Type B pancreatic cell (in vitro differentiated cells): Measurements from ENCODE around the gene ATPAF1. TPM values are rescaled to one million over a fixed set of nuclear protein-coding genes. Genes with fewer than 3 reads are reported as not detected.
"Not testable (repeated sequence)": the region's sequence is repeated elsewhere in the genome, so short reads cannot be mapped to it uniquely, and the experiment has no call there.

Experiments
- DNase-seq: peaks from one replicate; pipeline ENCODE4 v3.0.0; 2021; ENCODE audit warnings: mixed read lengths; ENCODE audit not compliant: unreplicated experiment; ENCODE audit errors: extremely low spot score
- H3K27ac Mint-ChIP-seq: 2 replicates; pipeline ENCODE4 v1.8.0; 2021; ENCODE audit warnings: mild to moderate bottlenecking, mixed read lengths
- H3K27me3 Mint-ChIP-seq: 2 replicates; pipeline ENCODE4 v1.8.0; 2021; ENCODE audit warnings: mixed read lengths
- H3K36me3 Mint-ChIP-seq: 2 replicates; pipeline ENCODE4 v1.8.0; 2021; ENCODE audit warnings: mixed read lengths
- H3K4me1 Mint-ChIP-seq: one replicate; pipeline ENCODE4 v1.8.0; 2021; ENCODE audit warnings: mixed read lengths; ENCODE audit not compliant: unreplicated experiment
- H3K4me3 Mint-ChIP-seq: 2 replicates; pipeline ENCODE4 v1.8.0; 2021; ENCODE audit warnings: mild to moderate bottlenecking, mixed read lengths
- H3K9me3 Mint-ChIP-seq: 2 replicates; pipeline ENCODE4 v1.8.0; 2021; ENCODE audit warnings: mixed read lengths
- total RNA-seq: library from RNA; stranded (reverse); gene quantifications from 2 replicates; pipeline ENCODE4 v1.2.1, GENCODE V29; 2021; ENCODE audit warnings: low replicate concordance
- TF ChIP-seq, protein P1 (sequence below): fragments of 200-600 bp; sonication (generic); conservative IDR thresholded peaks from 2 replicates; pipeline ENCODE4 v1.5.0; 2021; ENCODE audit warnings: antibody characterized with exemption, mild to moderate bottlenecking

The ATPAF1 gene
- total RNA-seq, 1 donor from 2014 or later: 55.7 TPM

DNA sequence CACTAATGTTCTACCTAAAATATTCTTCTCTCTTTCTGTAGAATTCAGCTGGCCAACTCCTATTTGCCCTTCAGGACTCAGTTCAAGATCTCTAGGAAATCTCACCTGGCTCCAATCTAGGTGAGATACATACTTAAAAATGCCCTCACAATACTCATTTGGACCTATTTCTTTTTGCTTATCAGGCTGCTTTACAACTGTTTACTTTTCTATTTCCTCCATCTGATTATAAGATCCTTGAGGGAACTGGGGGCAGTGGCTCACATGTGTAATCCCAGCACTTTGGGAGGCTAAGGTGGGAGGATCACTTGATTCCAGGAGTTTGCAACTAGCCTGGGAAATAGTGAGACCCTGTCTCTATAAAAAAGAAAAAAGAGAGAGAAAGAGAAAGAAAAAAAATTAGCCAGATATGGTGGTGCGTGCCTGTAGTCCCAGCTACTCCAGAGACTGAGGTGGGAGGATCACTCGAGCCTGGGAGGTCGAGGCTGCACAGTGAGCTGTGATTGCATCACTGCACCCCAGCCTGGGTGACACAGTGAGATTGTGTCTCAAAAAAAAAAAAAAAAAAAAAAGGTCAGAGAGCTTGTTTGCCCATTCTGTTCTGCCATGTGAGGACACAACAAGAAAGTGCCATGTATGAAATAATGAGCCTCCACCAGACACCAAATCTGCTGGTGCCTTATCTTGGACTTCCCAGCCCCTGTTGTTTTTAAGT, 35.9 kb upstream of the ATPAF1 start:
- H3K4me1 Mint-ChIP-seq: no peaks in the 10 kb centered on the region
- no peaks in the 10 kb centered on the region for H3K9me3 Mint-ChIP-seq
- no peak for DNase-seq
- peaks cover 27% of the 10 kb centered on the region for H3K36me3 Mint-ChIP-seq
- H3K27me3 Mint-ChIP-seq: no peaks in the 10 kb centered on the region
- TF ChIP-seq, protein P1, sequence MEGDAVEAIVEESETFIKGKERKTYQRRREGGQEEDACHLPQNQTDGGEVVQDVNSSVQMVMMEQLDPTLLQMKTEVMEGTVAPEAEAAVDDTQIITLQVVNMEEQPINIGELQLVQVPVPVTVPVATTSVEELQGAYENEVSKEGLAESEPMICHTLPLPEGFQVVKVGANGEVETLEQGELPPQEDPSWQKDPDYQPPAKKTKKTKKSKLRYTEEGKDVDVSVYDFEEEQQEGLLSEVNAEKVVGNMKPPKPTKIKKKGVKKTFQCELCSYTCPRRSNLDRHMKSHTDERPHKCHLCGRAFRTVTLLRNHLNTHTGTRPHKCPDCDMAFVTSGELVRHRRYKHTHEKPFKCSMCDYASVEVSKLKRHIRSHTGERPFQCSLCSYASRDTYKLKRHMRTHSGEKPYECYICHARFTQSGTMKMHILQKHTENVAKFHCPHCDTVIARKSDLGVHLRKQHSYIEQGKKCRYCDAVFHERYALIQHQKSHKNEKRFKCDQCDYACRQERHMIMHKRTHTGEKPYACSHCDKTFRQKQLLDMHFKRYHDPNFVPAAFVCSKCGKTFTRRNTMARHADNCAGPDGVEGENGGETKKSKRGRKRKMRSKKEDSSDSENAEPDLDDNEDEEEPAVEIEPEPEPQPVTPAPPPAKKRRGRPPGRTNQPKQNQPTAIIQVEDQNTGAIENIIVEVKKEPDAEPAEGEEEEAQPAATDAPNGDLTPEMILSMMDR: no peak
- no peak overlapping the region for H3K27ac Mint-ChIP-seq
- H3K4me3 Mint-ChIP-seq: no peak overlapping the region

DNA sequence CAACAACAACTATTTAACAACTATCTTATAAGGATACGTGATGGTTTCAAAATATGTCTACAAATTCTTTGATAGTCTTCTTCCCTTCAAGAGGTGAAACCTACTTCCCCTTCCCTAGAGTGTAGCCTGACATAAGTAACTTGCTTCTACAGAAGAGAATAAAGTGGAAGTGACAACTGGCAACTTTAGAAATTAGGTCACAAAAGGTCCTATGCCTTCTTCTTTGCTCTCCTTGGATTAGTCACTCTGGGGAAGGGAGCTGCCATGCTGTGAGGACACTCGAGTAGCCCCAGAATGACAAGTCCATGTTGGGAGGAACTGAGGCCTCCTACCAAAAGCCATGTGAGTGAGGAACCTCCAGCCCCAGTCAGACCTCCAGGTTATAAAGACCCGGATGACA, 31.5 kb upstream of the ATPAF1 start:
- Mint-ChIP-seq H3K27ac (no peak overlapping the region), H3K9me3 (no peaks in the 10 kb centered on the region), H3K4me1 (no peaks in the 10 kb centered on the region), H3K27me3 (no peaks in the 10 kb centered on the region), H3K4me3 (no peak overlapping the region), H3K36me3 (peaks cover 36% of the 10 kb centered on the region)
- no peak for DNase-seq
- TF ChIP-seq, protein P1: no peak

DNA sequence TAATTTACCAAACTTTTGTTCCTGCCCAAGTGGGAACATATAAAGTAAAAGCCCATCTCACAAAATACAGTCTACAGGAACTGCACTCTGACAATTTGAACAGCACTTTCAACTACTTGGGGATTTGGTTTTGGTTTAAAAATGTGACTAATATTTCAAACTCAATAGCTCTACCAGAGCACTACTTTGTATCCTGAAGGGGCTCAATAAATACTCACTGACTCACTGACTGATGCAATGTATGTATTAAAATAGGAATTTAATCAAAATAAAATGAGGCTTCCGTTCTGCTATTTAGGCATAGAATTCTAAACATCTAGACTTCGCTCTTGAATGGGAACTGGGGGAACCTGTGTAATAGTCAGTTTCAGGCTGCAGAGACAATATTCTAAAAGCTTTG, 28.9 kb upstream of the ATPAF1 start:
- DNase-seq: no peak

DNA sequence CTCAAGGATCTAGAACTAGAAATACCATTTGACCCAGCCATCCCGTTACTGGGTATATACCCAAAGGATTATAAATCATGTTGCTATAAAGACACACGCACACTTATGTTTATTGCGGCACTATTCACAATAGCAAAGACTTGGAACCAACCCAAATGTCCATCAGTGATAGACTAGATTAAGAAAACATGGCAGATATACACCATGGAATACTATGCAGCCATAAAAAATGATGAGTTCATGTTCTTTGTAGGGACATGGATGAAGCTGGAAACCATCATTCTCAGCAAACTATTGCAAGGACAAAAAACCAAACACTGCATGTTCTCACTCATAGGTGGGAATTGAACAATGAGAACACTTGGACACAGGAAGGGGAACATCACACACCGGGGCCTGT, 26.5 kb upstream of the ATPAF1 start:
- not testable (repeated sequence) for H3K27me3 Mint-ChIP-seq, DNase-seq, H3K27ac Mint-ChIP-seq, H3K4me3 Mint-ChIP-seq, H3K9me3 Mint-ChIP-seq, H3K4me1 Mint-ChIP-seq
- peaks cover 40% of the 10 kb centered on the region for H3K36me3 Mint-ChIP-seq

More for the DNA sequence above, 28.9 kb upstream of the ATPAF1 start:
- Mint-ChIP-seq H3K4me3 (no peak overlapping the region), H3K36me3 (peaks cover 29% of the 10 kb centered on the region), H3K27me3 (no peaks in the 10 kb centered on the region), H3K4me1 (peaks cover 4% of the 10 kb centered on the region), H3K27ac (no peak overlapping the region), H3K9me3 (no peaks in the 10 kb centered on the region)
- TF ChIP-seq, protein P1: no peak

DNA sequence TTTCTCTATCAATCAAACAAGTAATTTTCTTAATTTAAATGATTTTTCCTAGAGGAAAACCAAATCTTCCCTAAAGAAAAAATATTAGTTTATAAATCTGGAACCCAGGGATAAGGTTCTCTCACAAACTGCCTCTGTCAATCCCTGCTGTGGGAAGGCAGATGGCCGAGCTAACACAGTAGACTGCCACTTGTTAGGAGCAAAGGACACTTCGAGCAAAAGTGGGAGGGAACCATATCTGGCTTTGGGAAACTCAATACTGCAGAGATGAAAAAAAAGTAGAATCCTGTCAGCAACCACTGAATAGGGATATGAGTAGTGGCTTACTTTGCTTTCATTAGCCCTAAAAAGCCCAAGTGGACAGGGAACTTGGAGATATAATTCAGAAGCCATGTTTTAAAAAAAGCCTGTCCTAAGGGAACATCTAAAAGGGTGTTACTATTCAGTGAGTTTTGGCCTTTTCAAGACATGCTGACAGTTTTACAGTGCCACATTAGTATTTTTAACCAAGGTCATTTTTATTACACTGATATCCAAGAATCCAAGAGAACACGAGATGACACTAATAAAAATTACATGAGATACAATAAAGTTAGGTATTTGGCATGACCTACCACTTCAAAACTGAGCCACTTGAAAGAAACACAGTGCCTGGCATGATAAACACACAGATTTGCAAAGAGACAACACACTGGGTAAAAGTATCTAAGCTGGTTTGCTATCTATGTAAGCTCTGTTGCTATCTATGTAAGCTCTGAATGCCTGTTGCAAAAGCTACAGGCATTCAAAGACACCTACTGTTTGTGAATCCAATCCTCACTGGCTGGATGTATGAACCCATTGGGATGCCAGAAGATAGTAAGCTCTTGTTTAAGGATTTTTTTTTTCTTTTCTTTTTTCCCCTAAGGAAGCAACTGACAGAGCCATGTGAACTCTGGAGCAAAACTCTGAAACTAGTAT, 24.9 kb upstream of the ATPAF1 start:
- no peak for DNase-seq
- peaks cover 35% of the 10 kb centered on the region for H3K36me3 Mint-ChIP-seq
- H3K4me1 Mint-ChIP-seq: peaks cover 12% of the 10 kb centered on the region
- TF ChIP-seq, protein P1: peak; percentile 11
- no peaks in the 10 kb centered on the region for H3K27me3 Mint-ChIP-seq
- no peaks in the 10 kb centered on the region for H3K9me3 Mint-ChIP-seq
- H3K27ac Mint-ChIP-seq: no peak overlapping the region
- no peak overlapping the region for H3K4me3 Mint-ChIP-seq
